ENCODE measurements around the gene RPUSD4. TPM values are rescaled to one million over a fixed set of nuclear protein-coding genes. Genes with fewer than 3 reads are reported as not detected.
A peak's percentile ranks its signal among the peaks of the same experiment; 100 is the strongest.

Gene RPUSD4
- total and polyA plus RNA-seq, 9 of the 15 experiments (the other 6 are each of a cell fraction or from before 2014, with no cell fraction given) = 27.4 to 56.2 (median 44.6) TPM

- no peak for TF ChIP-seq TSC22D4 (tag; IDR thresholded peaks at IDR 0.05)
- no peak overlapping the region for H3K27ac ChIP-seq (ENCODE audit: extremely low read depth, low read depth, low read length)
- 0 out of 2 replicates have a peak, but pooled peaks cover 2% of the 10 kb centered on the region for H3K9me3 ChIP-seq (replicated peaks; ENCODE audit: control insufficient read depth, insufficient read depth, low read depth, low read length)
- WGBS (ENCODE audit: insufficient coverage, low coverage, missing lambda C conversion rate) = 4% methylated on average over 9 of the region's 9 CpGs
- BruUV-seq (replicated peaks) = no TSS peak
- no peak overlapping the region for H3K4me2 ChIP-seq (ENCODE audit: insufficient read depth, low read length)
- no peaks in the 10 kb centered on the region for H3K4me1 ChIP-seq (replicated peaks in 1 of 2; ENCODE audit: control insufficient read depth in 2 of 2, insufficient read depth in 2 of 2, low read length in 2 of 2)
- ChIA-PET CTCF (ENCODE audit: low intra/inter-chr PET ratio) (no interaction called here), POLR2A (interaction anchor here (0.6 kb wide), 1 partner anchor 96 kb away, joined by 4 read pairs; the partner anchor contains the start of genes FOXRED1 and SRPRA)
- FAIRE-seq = no peak
- no peak for ATAC-seq
- no peak overlapping the region for H3K4me3 ChIP-seq
- no peaks in the 10 kb centered on the region for H4K20me1 ChIP-seq (replicated peaks; ENCODE audit: control insufficient read depth, insufficient read depth, low read length)
- in situ Hi-C loops (cut with MboI) (no loop called here), intact Hi-C loops (cut with micrococcal nuclease) (no loop called here)
- H3K9me1 ChIP-seq (ENCODE audit: control insufficient read depth, insufficient read depth, low read length) = no peaks in the 10 kb centered on the region
- no peak overlapping the region for H2AFZ ChIP-seq (ENCODE audit: low read depth, low read length)
- no peaks in the 10 kb centered on the region for H3K79me2 ChIP-seq (ENCODE audit: control insufficient read depth, insufficient read depth, low read length)
- H3K9ac ChIP-seq (ENCODE audit: insufficient read depth in 1 of 2, low read depth in 2 of 2, low read length in 2 of 2) = no peak overlapping the region
- DNase-seq (ENCODE audit: extremely low read depth in 1 of 4, low spot score in 3 of 4) = no peak
- peaks cover 50 to 64% of the 10 kb centered on the region in 2 experiments for H3K27me3 ChIP-seq (ENCODE audit: control insufficient read depth in 2 of 2, insufficient read depth in 2 of 2, low read length in 2 of 2)
- no peaks in the 10 kb centered on the region for H3K36me3 ChIP-seq (ENCODE audit: control insufficient read depth, insufficient read depth, low read length)
These were observed 38.2 kb downstream of the RPUSD4 start for GRCh38 chr11:126173257-126173656.

GRCh38 chr11:126172596-126173038 lies 38.8 kb downstream of the RPUSD4 start:
- ChIA-PET POLR2A (no interaction called here), CTCF (ENCODE audit: low intra/inter-chr PET ratio) (no interaction called here)
- H3K79me2 ChIP-seq (ENCODE audit: control insufficient read depth, insufficient read depth, low read length) = no peaks in the 10 kb centered on the region
- H3K9me3 ChIP-seq (replicated peaks; ENCODE audit: control insufficient read depth, insufficient read depth, low read depth, low read length) = 0 out of 2 replicates have a peak, but pooled peaks cover 2% of the 10 kb centered on the region
- no peak overlapping the region for H3K9ac ChIP-seq (ENCODE audit: insufficient read depth in 1 of 2, low read depth in 2 of 2, low read length in 2 of 2)
- no peaks in the 10 kb centered on the region for H4K20me1 ChIP-seq (replicated peaks; ENCODE audit: control insufficient read depth, insufficient read depth, low read length)
- TF ChIP-seq NR2C2 (CRISPR knock-in tag; IDR thresholded peaks at IDR 0.05) (no peak), NR2C2 (tag; IDR thresholded peaks at IDR 0.05) (peak; percentile 89), NR2C1 (IDR thresholded peaks at IDR 0.05) (no peak), NR2C1 (tag; IDR thresholded peaks at IDR 0.05) (0 out of 2 replicates have a peak, but pooled peaks have one; percentile 43), RBM25 (IDR thresholded peaks at IDR 0.05; ENCODE audit: low read depth, low read length, severe bottlenecking) (no peak), GABPA (tag; conservative IDR thresholded peaks at IDR 0.05; ENCODE audit: low read depth) (peak; percentile 69)
- no peaks in the 10 kb centered on the region for H3K4me1 ChIP-seq (replicated peaks in 1 of 2; ENCODE audit: control insufficient read depth in 2 of 2, insufficient read depth in 2 of 2, low read length in 2 of 2)
- no peaks in the 10 kb centered on the region for H3K36me3 ChIP-seq (ENCODE audit: control insufficient read depth, insufficient read depth, low read length)
- no TSS peak for BruUV-seq (replicated peaks)
- ATAC-seq (no peak), FAIRE-seq (no peak), DNase-seq (ENCODE audit: extremely low read depth in 1 of 4, low spot score in 3 of 4) (no peak)
- H3K4me2 ChIP-seq (ENCODE audit: insufficient read depth, low read length) = no peak overlapping the region
- H2AFZ ChIP-seq (ENCODE audit: low read depth, low read length) = no peak overlapping the region
- peaks cover 50 to 68% of the 10 kb centered on the region in 2 experiments for H3K27me3 ChIP-seq (ENCODE audit: control insufficient read depth in 2 of 2, insufficient read depth in 2 of 2, low read length in 2 of 2)
- H3K9me1 ChIP-seq (ENCODE audit: control insufficient read depth, insufficient read depth, low read length) = no peaks in the 10 kb centered on the region
- in situ Hi-C loops (cut with MboI) (no loop called here), intact Hi-C loops (cut with micrococcal nuclease) (no loop called here)
- WGBS (ENCODE audit: insufficient coverage, low coverage, missing lambda C conversion rate) = 0% methylated on average over 8 of the region's 8 CpGs
- no peak overlapping the region for H3K4me3 ChIP-seq
- H3K27ac ChIP-seq (ENCODE audit: extremely low read depth, low read depth, low read length) = no peak overlapping the region

Data from K562 (cell line).